ENCODE results near the gene METTL5. TPM values are rescaled to one million over a fixed set of nuclear protein-coding genes. Genes with fewer than 3 reads are reported as not detected.

METTL5 gene
- total and polyA plus RNA-seq, 2 experiments from 2014 or later, result 60.7 to 61.0 TPM

Other genes with a start within 250 kb of the METTL5 start
- 37.4 and 42.6 TPM in 2 replicates for gene PPIG, start 240.6 kb downstream of the METTL5 start, total RNA-seq
- 64.4 and 68.1 TPM in 2 replicates for gene PPIG, start 240.6 kb downstream of the METTL5 start, polyA plus RNA-seq
- gene CFAP210, start 130.5 kb downstream of the METTL5 start, total RNA-seq, result 0.12 TPM in 1 of 2 replicates, not detected in the other
- 0.13 and 0.30 TPM in 2 replicates for gene CFAP210, start 130.5 kb downstream of the METTL5 start, polyA plus RNA-seq
- 7.2 and 8.1 TPM in 2 replicates for gene PHOSPHO2, start 130.4 kb downstream of the METTL5 start, total RNA-seq
- 8.5 and 8.7 TPM in 2 replicates for gene PHOSPHO2, start 130.4 kb downstream of the METTL5 start, polyA plus RNA-seq
- gene KLHL23, start 91.1 kb downstream of the METTL5 start, total RNA-seq, result 12.9 and 16.1 TPM in 2 replicates
- 5.8 and 6.9 TPM in 2 replicates for gene KLHL23, start 91.1 kb downstream of the METTL5 start, polyA plus RNA-seq
- gene SSB, start 26.0 kb downstream of the METTL5 start, total RNA-seq, result 112 and 143 TPM in 2 replicates
- 176 and 181 TPM in 2 replicates for gene SSB, start 26.0 kb downstream of the METTL5 start, polyA plus RNA-seq
- gene UBR3, start 2.5 kb upstream of the METTL5 start, total RNA-seq, result 40.4 and 49.2 TPM in 2 replicates
- gene UBR3, start 2.5 kb upstream of the METTL5 start, polyA plus RNA-seq, result 10.1 and 10.2 TPM in 2 replicates